ENCODE results near the gene ELFN2. TPM values are rescaled to one million over a fixed set of nuclear protein-coding genes. Genes with fewer than 3 reads are reported as not detected.

Gene ELFN2
- total RNA-seq, 1 experiment from 2014 or later: 10.0 TPM

DNA sequence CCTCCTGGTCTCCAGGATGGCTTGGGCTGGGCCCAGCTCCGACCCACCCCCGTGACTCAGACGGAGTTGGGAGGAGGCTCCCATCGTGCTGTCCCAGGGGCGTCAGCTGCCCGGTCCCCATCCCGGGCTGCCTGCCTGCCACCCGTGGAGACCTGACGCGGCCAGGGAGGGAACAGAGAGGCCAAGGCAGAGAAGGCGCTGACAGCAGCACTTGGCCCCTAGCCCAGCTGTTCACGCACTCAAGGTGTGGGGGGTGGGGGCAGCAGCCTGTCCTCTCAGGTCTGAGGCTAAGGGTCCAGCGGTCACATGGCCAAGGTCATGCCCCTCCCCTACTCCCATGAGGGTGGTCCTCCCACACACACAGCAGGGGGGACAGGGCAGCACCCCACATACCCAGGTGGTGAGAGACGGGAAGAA is 48.6 kb downstream of the ELFN2 start:
- no peaks in the 10 kb centered on the region for H3K79me2 ChIP-seq (ENCODE audit: low read length)
- DNase-seq (peak; percentile 31), ATAC-seq (peak; percentile 83)
- TF ChIP-seq, protein P1, sequence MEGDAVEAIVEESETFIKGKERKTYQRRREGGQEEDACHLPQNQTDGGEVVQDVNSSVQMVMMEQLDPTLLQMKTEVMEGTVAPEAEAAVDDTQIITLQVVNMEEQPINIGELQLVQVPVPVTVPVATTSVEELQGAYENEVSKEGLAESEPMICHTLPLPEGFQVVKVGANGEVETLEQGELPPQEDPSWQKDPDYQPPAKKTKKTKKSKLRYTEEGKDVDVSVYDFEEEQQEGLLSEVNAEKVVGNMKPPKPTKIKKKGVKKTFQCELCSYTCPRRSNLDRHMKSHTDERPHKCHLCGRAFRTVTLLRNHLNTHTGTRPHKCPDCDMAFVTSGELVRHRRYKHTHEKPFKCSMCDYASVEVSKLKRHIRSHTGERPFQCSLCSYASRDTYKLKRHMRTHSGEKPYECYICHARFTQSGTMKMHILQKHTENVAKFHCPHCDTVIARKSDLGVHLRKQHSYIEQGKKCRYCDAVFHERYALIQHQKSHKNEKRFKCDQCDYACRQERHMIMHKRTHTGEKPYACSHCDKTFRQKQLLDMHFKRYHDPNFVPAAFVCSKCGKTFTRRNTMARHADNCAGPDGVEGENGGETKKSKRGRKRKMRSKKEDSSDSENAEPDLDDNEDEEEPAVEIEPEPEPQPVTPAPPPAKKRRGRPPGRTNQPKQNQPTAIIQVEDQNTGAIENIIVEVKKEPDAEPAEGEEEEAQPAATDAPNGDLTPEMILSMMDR (conservative IDR thresholded peaks at IDR 0.05; ENCODE audit: low read depth, low read length): no peak
- TF ChIP-seq EZH2 (IDR thresholded peaks at IDR 0.05; ENCODE audit: low read length, unreplicated experiment): no peak
- no peak for TF ChIP-seq EZH2phosphoT487 (IDR thresholded peaks at IDR 0.05; ENCODE audit: borderline replicate concordance, low read length)
- H2AFZ ChIP-seq (ENCODE audit: low read length): no peak overlapping the region
- no peaks in the 10 kb centered on the region for H3K36me3 ChIP-seq (ENCODE audit: low read depth, low read length)
- H3K9me3 ChIP-seq (ENCODE audit: low read length): no peaks in the 10 kb centered on the region
- H3K4me2 ChIP-seq (ENCODE audit: low read length): no peak overlapping the region
- no peak overlapping the region for H3K9ac ChIP-seq (ENCODE audit: low read length)
- no peak overlapping the region for H3K27ac ChIP-seq (ENCODE audit: low read length)
- BruUV-seq (replicated peaks): no TSS peak
- H4K20me1 ChIP-seq (ENCODE audit: low read length): no peaks in the 10 kb centered on the region
- no peaks in the 10 kb centered on the region for H3K9me2 ChIP-seq (replicated peaks; ENCODE audit: low read length)
- no peaks in the 10 kb centered on the region for H3F3A ChIP-seq (ENCODE audit: low read length, unreplicated experiment)
- H3K4me1 ChIP-seq (ENCODE audit: insufficient read depth, low read length): peaks cover 7% of the 10 kb centered on the region; the same call in 1 of the 2 replicates
- ChIA-PET CTCF (no interaction called here), POLR2A (ENCODE audit: unreplicated experiment) (no interaction called here)
- no peak overlapping the region for H3K4me3 ChIP-seq (ENCODE audit: low read length)
- intact Hi-C loops (cut with micrococcal nuclease): no loop called here
- no peaks in the 10 kb centered on the region for H3K27me3 ChIP-seq (ENCODE audit: low read length)

DNA sequence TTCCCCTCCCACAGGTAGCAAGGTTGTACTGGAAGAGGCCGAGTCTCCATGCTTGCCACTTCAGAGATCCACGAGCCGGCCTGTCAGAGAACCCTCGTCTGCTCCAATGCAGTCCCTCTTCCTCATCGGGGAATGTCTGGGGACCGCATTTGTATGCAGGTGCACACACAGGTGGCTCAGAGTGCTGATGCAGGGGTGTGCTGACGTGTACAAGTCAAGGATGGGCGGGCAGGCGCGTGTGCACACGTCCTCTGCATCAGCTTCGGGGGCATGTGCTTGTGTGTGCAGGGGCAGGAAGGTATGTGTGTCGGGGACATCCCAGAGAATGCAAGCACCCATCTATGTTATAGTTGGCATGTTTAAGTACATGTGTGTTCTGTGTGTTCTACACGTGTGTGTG is 49.4 kb downstream of the ELFN2 start:
- Histone ChIP-seq H3K4me2 (ENCODE audit: low read length) (no peak overlapping the region), H2AFZ (ENCODE audit: low read length) (no peak overlapping the region), H3K79me2 (ENCODE audit: low read length) (no peaks in the 10 kb centered on the region), H3K4me3 (ENCODE audit: low read length) (no peak overlapping the region), H3K36me3 (ENCODE audit: low read depth, low read length) (no peaks in the 10 kb centered on the region), H3K9me2 (replicated peaks; ENCODE audit: low read length) (no peaks in the 10 kb centered on the region), H3F3A (ENCODE audit: low read length, unreplicated experiment) (no peaks in the 10 kb centered on the region), H3K4me1 (ENCODE audit: insufficient read depth, low read length) (peaks cover 7% of the 10 kb centered on the region; the same call in 1 of the 2 replicates), H3K27me3 (ENCODE audit: low read length) (no peaks in the 10 kb centered on the region), H3K9me3 (ENCODE audit: low read length) (no peaks in the 10 kb centered on the region), H4K20me1 (ENCODE audit: low read length) (no peaks in the 10 kb centered on the region), H3K27ac (ENCODE audit: low read length) (no peak overlapping the region), H3K9ac (ENCODE audit: low read length) (no peak overlapping the region)
- intact Hi-C loops (cut with micrococcal nuclease): no loop called here
- no peak for DNase-seq
- TF ChIP-seq EZH2phosphoT487 (IDR thresholded peaks at IDR 0.05; ENCODE audit: borderline replicate concordance, low read length) (no peak), EZH2 (IDR thresholded peaks at IDR 0.05; ENCODE audit: low read length, unreplicated experiment) (no peak)
- TF ChIP-seq, protein P1 (conservative IDR thresholded peaks at IDR 0.05; ENCODE audit: low read depth, low read length): no peak
- CTCF ChIA-PET: no interaction called here
- ATAC-seq: no peak
- BruUV-seq (replicated peaks): no TSS peak
- POLR2A ChIA-PET (ENCODE audit: unreplicated experiment): no interaction called here

DNA sequence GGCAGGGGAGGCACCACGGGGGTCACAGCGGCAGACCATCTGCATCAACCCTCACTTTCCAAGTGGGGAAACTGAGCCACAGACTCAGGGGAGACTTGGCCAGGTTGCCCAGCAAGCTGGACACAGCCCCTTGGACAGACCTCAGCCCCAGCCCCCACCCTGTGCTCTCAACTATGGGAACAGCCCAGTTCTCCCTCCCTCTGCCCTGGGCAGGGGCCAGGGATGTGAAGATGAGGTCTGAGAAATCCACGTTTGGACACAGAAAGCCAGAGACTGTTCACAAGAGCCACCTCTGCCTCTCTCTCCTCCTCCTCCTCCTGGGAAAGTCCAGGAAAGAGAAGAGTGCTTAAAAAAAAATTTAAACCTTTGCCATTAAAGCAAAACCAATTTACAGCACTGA is 50.1 kb downstream of the ELFN2 start:
- H4K20me1 ChIP-seq (ENCODE audit: low read length): no peaks in the 10 kb centered on the region
- no peaks in the 10 kb centered on the region for H3F3A ChIP-seq (ENCODE audit: low read length, unreplicated experiment)
- no peaks in the 10 kb centered on the region for H3K27me3 ChIP-seq (ENCODE audit: low read length)
- ATAC-seq (no peak), DNase-seq (no peak)
- no peaks in the 10 kb centered on the region for H3K79me2 ChIP-seq (ENCODE audit: low read length)
- POLR2A ChIA-PET (ENCODE audit: unreplicated experiment): no interaction called here
- H3K9me3 ChIP-seq (ENCODE audit: low read length): no peaks in the 10 kb centered on the region
- H3K27ac ChIP-seq (ENCODE audit: low read length): no peak overlapping the region
- H2AFZ ChIP-seq (ENCODE audit: low read length): no peak overlapping the region
- no peak overlapping the region for H3K9ac ChIP-seq (ENCODE audit: low read length)
- CTCF ChIA-PET: no interaction called here
- peaks cover 7% of the 10 kb centered on the region; the same call in 1 of the 2 replicates for H3K4me1 ChIP-seq (ENCODE audit: insufficient read depth, low read length)
- no peak overlapping the region for H3K4me3 ChIP-seq (ENCODE audit: low read length)
- no TSS peak for BruUV-seq (replicated peaks)
- H3K36me3 ChIP-seq (ENCODE audit: low read depth, low read length): no peaks in the 10 kb centered on the region
- TF ChIP-seq, protein P1 (conservative IDR thresholded peaks at IDR 0.05; ENCODE audit: low read depth, low read length): no peak
- TF ChIP-seq EZH2phosphoT487 (IDR thresholded peaks at IDR 0.05; ENCODE audit: borderline replicate concordance, low read length): no peak
- TF ChIP-seq EZH2 (IDR thresholded peaks at IDR 0.05; ENCODE audit: low read length, unreplicated experiment): no peak
- H3K9me2 ChIP-seq (replicated peaks; ENCODE audit: low read length): no peaks in the 10 kb centered on the region
- H3K4me2 ChIP-seq (ENCODE audit: low read length): no peak overlapping the region
- intact Hi-C loops (cut with micrococcal nuclease): no loop called here
